PFSK-1 (cell line): ENCODE data around the gene FGF9.

Experiments
- FOXP2 ChIP-seq: optimal IDR thresholded peaks from 2 replicates; pipeline ENCODE3; 2011; ENCODE audit warnings: borderline replicate concordance, control low read depth, inconsistent platforms; ENCODE audit not compliant: insufficient read depth; ENCODE audit errors: extremely low read length, extremely low read depth
- POLR2AphosphoS5 ChIP-seq: IDR thresholded peaks from 2 replicates; pipeline ENCODE4 v1.6.1; 2012; ENCODE audit warnings: low read depth, mild to moderate bottlenecking, control low read depth, low read length, moderate library complexity
- SIN3A ChIP-seq: IDR thresholded peaks from 2 replicates; pipeline ENCODE4 v1.6.1; 2012; ENCODE audit warnings: mild to moderate bottlenecking, low read length, moderate library complexity, borderline replicate concordance; ENCODE audit not compliant: insufficient read depth
- TAF1 ChIP-seq: IDR thresholded peaks from 2 replicates; pipeline ENCODE4 v1.6.1; 2012; ENCODE audit warnings: low read length, control low read depth, borderline replicate concordance; ENCODE audit not compliant: insufficient read depth
- TF ChIP-seq, protein P1 (sequence below), 2 experiments: IDR thresholded peaks; 2 replicates each; pipeline versions ENCODE4 v1.6.1 to v1.8.0; 2011 to 2012; ENCODE audit warnings: low read depth in 2 of 2, low read length in 2 of 2, control low read depth in 1 of 2, inconsistent platforms in 1 of 2, mild to moderate bottlenecking in 1 of 2, moderate library complexity in 1 of 2; ENCODE audit not compliant: insufficient read depth in 1 of 2

The FGF9 gene

DNA sequence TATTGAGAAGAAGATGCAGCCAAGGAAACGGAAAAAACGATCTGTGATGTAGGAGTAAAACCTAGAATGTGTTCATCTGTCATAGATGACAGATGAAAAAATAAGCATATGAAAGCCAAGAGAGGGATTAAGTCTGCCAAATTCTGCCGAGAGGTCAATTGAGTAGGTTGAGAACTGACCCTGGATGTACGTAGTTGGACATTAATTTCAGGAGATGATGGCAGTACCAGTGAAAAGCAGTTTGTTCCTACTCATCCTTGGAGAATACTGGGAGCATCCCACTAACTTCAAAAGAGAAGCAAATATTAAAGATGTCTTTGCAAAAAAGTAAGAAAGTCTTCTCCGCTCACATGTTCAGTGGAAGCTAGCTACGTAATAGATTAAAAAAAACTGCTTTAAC lies 11.8 kb upstream of the FGF9 start:
- TF ChIP-seq TAF1 (no peak), SIN3A (no peak), FOXP2 (no peak), POLR2AphosphoS5 (no peak)
- TF ChIP-seq, protein P1, sequence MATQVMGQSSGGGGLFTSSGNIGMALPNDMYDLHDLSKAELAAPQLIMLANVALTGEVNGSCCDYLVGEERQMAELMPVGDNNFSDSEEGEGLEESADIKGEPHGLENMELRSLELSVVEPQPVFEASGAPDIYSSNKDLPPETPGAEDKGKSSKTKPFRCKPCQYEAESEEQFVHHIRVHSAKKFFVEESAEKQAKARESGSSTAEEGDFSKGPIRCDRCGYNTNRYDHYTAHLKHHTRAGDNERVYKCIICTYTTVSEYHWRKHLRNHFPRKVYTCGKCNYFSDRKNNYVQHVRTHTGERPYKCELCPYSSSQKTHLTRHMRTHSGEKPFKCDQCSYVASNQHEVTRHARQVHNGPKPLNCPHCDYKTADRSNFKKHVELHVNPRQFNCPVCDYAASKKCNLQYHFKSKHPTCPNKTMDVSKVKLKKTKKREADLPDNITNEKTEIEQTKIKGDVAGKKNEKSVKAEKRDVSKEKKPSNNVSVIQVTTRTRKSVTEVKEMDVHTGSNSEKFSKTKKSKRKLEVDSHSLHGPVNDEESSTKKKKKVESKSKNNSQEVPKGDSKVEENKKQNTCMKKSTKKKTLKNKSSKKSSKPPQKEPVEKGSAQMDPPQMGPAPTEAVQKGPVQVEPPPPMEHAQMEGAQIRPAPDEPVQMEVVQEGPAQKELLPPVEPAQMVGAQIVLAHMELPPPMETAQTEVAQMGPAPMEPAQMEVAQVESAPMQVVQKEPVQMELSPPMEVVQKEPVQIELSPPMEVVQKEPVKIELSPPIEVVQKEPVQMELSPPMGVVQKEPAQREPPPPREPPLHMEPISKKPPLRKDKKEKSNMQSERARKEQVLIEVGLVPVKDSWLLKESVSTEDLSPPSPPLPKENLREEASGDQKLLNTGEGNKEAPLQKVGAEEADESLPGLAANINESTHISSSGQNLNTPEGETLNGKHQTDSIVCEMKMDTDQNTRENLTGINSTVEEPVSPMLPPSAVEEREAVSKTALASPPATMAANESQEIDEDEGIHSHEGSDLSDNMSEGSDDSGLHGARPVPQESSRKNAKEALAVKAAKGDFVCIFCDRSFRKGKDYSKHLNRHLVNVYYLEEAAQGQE (IDR thresholded peaks at IDR 0.05; ENCODE audit: insufficient read depth in 1 of 2, low read depth in 2 of 2, low read length in 2 of 2): no peak

DNA sequence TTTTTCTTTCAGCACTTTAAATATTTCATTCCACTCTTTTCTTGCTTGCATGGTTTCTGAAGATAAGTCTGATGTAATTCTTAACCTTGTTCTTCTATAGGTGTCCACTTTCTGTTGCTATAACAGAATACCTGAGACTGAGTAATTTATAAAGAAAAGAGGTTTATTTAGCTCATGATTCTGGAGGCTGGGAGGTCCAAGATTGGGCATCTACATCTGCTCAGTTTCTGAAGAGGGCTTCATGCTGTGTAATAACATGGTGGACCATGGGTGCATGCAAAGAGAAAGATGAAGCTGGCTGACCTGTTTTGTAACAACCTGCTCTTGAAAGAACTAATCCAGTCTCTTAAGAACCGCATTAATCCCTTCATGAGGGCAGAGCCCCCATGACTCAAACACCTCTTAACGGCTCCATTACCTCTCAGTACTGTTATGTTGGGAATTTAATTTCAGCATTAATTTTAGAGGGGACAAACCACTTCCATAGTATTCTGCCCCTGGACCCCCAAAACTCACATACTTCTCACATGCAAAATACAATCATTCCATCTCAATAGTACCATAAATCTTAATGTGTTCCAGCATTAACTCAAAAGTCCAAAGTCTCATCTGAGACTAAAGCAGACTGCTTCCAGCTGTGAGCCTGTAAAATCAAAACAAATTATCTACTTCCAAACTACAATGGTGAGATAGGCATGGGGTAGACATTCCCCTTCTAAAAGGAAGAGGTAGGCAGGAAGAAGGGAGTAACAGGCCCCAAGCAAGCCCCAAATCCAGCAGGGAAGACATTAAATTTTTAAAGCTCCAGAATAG lies 9.6 kb upstream of the FGF9 start:
- TF ChIP-seq POLR2AphosphoS5 (no peak), FOXP2 (no peak), SIN3A (no peak), TAF1 (no peak)
- TF ChIP-seq, protein P1 (IDR thresholded peaks at IDR 0.05; ENCODE audit: insufficient read depth in 1 of 2, low read depth in 2 of 2, low read length in 2 of 2): no peak

DNA sequence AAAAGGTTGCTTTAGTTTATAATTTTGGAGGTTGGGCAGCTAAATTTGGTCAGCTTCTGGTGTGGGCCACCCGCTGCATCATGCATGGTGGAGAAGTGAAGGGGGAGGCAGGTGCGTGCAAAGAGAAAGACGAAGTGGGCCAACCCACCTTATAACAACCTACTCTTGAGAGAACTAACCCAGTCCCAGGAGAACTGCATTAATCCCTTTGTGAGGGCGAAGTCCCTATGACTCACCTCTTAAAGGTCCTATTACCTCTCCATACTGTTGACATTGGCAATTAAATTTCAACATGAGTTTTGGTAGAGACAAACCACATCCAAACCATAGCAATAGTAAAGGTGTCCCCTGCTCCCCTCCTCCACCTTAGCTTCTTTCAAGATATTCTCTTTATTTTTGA lies 7.7 kb upstream of the FGF9 start:
- TF ChIP-seq SIN3A: no peak
- no peak for TF ChIP-seq TAF1
- TF ChIP-seq POLR2AphosphoS5: no peak
- TF ChIP-seq, protein P1 (IDR thresholded peaks at IDR 0.05; ENCODE audit: insufficient read depth in 1 of 2, low read depth in 2 of 2, low read length in 2 of 2): no peak

DNA sequence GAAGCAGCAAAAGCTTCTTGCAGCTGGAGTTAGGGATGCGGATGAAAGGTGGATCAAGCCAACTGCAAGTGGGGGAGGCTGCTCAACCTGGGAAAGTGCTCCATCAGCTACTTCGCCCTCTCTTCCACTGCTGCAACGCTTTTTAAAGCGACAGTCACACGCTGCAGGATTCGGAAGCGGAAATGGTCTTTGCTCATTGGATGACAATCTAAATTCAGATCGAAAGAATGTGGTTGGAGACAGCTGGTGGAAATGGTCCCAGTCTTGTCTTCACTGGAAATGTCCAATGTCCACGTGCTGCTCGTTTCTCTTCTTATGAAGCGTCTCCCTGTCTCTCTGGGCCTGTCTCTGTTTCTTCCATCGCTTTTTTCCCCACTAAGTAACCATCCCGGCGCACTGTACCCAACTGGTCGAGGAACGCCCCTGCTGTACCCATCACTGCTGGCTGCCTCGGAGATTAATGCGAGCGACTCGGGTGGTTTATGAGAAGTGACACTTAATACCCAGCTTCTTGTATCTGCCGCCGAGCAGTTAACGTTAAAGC lies 2.1 kb upstream of the FGF9 start:
- no peak for TF ChIP-seq SIN3A
- TF ChIP-seq POLR2AphosphoS5: no peak
- TF ChIP-seq TAF1: no peak
- TF ChIP-seq, protein P1 (IDR thresholded peaks at IDR 0.05; ENCODE audit: insufficient read depth in 1 of 2, low read depth in 2 of 2, low read length in 2 of 2): no peak
- no peak for TF ChIP-seq FOXP2
